ENCODE measurements around the gene TRAPPC6A.

DNA sequence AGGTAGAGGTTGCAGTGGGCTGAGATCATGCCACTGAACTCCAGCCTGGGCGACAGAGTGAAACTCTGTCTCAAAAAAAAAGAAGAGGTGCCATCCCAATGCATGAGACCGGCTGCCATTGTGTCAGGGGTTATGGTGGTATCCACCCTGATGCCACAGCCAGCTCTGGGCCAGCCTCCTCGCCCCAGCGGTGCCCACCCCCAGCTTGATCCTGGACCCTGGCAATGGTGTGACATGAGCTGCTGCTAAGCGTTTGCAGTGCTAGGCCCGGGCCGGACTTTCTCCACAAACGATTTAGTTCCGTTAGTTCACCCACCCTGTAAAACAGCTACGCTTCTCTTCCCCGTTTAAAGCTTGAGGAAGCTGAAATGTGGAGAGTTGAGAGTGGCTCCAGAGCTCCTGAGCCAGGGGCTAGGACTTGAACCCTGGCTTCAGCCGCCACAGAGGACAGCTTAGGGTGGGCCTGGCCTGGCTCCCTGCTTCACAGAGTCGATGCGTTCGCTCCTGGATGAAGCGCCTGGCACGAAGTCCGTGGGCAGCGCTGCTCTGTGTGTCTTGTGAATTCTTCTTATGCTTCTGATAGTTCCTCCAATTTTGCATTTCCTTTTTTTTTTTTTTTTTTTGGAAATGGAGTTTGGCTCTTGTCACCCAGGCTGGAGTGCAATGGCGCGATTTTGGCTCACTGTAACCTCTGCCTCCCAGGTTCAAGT lies 42.7 kb downstream of the TRAPPC6A start:
- TF ChIP-seq, protein P1, sequence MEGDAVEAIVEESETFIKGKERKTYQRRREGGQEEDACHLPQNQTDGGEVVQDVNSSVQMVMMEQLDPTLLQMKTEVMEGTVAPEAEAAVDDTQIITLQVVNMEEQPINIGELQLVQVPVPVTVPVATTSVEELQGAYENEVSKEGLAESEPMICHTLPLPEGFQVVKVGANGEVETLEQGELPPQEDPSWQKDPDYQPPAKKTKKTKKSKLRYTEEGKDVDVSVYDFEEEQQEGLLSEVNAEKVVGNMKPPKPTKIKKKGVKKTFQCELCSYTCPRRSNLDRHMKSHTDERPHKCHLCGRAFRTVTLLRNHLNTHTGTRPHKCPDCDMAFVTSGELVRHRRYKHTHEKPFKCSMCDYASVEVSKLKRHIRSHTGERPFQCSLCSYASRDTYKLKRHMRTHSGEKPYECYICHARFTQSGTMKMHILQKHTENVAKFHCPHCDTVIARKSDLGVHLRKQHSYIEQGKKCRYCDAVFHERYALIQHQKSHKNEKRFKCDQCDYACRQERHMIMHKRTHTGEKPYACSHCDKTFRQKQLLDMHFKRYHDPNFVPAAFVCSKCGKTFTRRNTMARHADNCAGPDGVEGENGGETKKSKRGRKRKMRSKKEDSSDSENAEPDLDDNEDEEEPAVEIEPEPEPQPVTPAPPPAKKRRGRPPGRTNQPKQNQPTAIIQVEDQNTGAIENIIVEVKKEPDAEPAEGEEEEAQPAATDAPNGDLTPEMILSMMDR (IDR thresholded peaks at IDR 0.05; ENCODE audit: low read depth, low read length): no peak
- TF ChIP-seq EZH2phosphoT487 (IDR thresholded peaks at IDR 0.05; ENCODE audit: low read depth): no peak

Data from OCI-LY3 (cell line).